Natural killer cell (primary cell): ENCODE results near the gene GNAI3. TPM values are rescaled to one million over a fixed set of nuclear protein-coding genes. Genes with fewer than 3 reads are reported as not detected.

Experiments
- ATAC-seq, 3 donors: fragments of 150-1000 bp in 2 of 3; fragments of 200-7000 bp in 1 of 3; cut with Tn5 transposase; 1 replicate in 1 of 3; 2 replicates in 2 of 3; pipeline ENCODE4 v1.10.0; 2021; ENCODE audit warnings: mild to moderate bottlenecking in 2 of 3, moderate library complexity in 2 of 3
- DNase-seq, 2 donors: peaks; one replicate each; pipeline versions ENCODE4 v3.0.0 to v3.0.0-alpha.2; 2013 to 2021; ENCODE audit warnings: mixed read lengths in 1 of 2
- H3K27ac ChIP-seq: one replicate; pipeline ENCODE4 v1.5.1; 2013; ENCODE audit warnings: mild to moderate bottlenecking, low read length
- H3K27me3 ChIP-seq: one replicate; pipeline ENCODE4 v1.6.1; 2013; ENCODE audit warnings: low read length; ENCODE audit not compliant: control insufficient read depth, insufficient read depth
- H3K36me3 ChIP-seq: one replicate; pipeline ENCODE4 v1.6.1; 2013; ENCODE audit warnings: low read length; ENCODE audit not compliant: control insufficient read depth, insufficient read depth
- H3K4me1 ChIP-seq: one replicate; pipeline ENCODE4 v1.6.1; 2013; ENCODE audit warnings: low read length; ENCODE audit not compliant: control insufficient read depth, insufficient read depth
- H3K4me3 ChIP-seq: one replicate; pipeline ENCODE4 v1.5.1; 2013; ENCODE audit warnings: low read length
- H3K9me3 ChIP-seq: one replicate; pipeline ENCODE4 v1.6.1; 2013; ENCODE audit warnings: low read length; ENCODE audit not compliant: control insufficient read depth, insufficient read depth
- H3K27ac Mint-ChIP-seq, 2 donors: one replicate each; pipeline ENCODE4 v1.8.0; 2022; ENCODE audit warnings: mild to moderate bottlenecking in 2 of 2, mixed read lengths in 2 of 2, moderate library complexity in 1 of 2
- H3K27me3 Mint-ChIP-seq, 2 donors: one replicate each; pipeline ENCODE4 v1.8.0; 2022; ENCODE audit warnings: low read depth in 2 of 2, mixed read lengths in 2 of 2
- H3K36me3 Mint-ChIP-seq: one replicate; pipeline ENCODE4 v1.8.0; 2022; ENCODE audit warnings: mixed read lengths
- H3K4me1 Mint-ChIP-seq, 2 donors: one replicate each; pipeline ENCODE4 v1.8.0; 2022; ENCODE audit warnings: mixed read lengths in 2 of 2
- H3K4me3 Mint-ChIP-seq: one replicate; pipeline ENCODE4 v1.8.0; 2022; ENCODE audit warnings: mild to moderate bottlenecking, moderate library complexity, mixed read lengths
- H3K9me3 Mint-ChIP-seq, 2 donors: one replicate each; pipeline ENCODE4 v1.8.0; 2022; ENCODE audit warnings: mixed read lengths in 2 of 2
- WGBS: methylation state at CpG from one replicate; pipeline ENCODE4 v1.1.7; 2013; ENCODE audit warnings: missing lambda C conversion rate; ENCODE audit not compliant: insufficient coverage; 5-methylcytosine and 5-hydroxymethylcytosine counted together
- intact Hi-C: fragments of 100-400 bp; cut with micrococcal nuclease; formaldehyde crosslinking; loops from one replicate; pipeline ENCODE4 v1.14.2; 2022
- total RNA-seq, 4 donors: library from RNA; stranded (reverse); fragments of 120-200 nt in 1 of 4; gene quantifications; one replicate each; pipeline versions ENCODE4 v1.2.3 to v1.2.4, GENCODE V29; 2013 to 2022
- TF ChIP-seq, protein P1 (sequence below): fragments of 200-600 bp; IDR thresholded peaks from one replicate; pipeline ENCODE4 v1.8.0; 2022; ENCODE audit warnings: antibody characterized with exemption

GNAI3 gene
- total RNA-seq, 3 donors from 2014 or later (not counting 1 experiment from before 2014, with no cell fraction given) = 6.1 to 7.6 (median 6.9) TPM

- no peaks in the 10 kb centered on the region for H3K36me3 ChIP-seq
- WGBS = 65% methylated on average over 3 of the region's 3 CpGs
- DNase-seq (no peak), ATAC-seq (no peak)
- intact Hi-C loops = no loop called here
- no peaks in the 10 kb centered on the region for H3K27me3 ChIP-seq
- no peaks in the 10 kb centered on the region for H3K36me3 Mint-ChIP-seq
- H3K4me3 ChIP-seq = no peak overlapping the region
- H3K27ac Mint-ChIP-seq = peak overlapping the region; percentile 6 to 10
- no peak overlapping the region for H3K4me3 Mint-ChIP-seq
- H3K27me3 Mint-ChIP-seq = peaks cover 0 to 2% of the 10 kb centered on the region in 2 donors
- peak overlapping the region; percentile 63 for H3K27ac ChIP-seq
- peaks cover 28% of the 10 kb centered on the region for H3K4me1 ChIP-seq
- no peaks in the 10 kb centered on the region for H3K9me3 ChIP-seq
- H3K9me3 Mint-ChIP-seq = no peaks in the 10 kb centered on the region
- TF ChIP-seq, protein P1, sequence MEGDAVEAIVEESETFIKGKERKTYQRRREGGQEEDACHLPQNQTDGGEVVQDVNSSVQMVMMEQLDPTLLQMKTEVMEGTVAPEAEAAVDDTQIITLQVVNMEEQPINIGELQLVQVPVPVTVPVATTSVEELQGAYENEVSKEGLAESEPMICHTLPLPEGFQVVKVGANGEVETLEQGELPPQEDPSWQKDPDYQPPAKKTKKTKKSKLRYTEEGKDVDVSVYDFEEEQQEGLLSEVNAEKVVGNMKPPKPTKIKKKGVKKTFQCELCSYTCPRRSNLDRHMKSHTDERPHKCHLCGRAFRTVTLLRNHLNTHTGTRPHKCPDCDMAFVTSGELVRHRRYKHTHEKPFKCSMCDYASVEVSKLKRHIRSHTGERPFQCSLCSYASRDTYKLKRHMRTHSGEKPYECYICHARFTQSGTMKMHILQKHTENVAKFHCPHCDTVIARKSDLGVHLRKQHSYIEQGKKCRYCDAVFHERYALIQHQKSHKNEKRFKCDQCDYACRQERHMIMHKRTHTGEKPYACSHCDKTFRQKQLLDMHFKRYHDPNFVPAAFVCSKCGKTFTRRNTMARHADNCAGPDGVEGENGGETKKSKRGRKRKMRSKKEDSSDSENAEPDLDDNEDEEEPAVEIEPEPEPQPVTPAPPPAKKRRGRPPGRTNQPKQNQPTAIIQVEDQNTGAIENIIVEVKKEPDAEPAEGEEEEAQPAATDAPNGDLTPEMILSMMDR = no peak
- peaks cover 21 to 31% of the 10 kb centered on the region in 2 donors for H3K4me1 Mint-ChIP-seq
Observed at GRCh38 chr1:109616391-109616790, 68.0 kb downstream of the GNAI3 start.

- no peaks in the 10 kb centered on the region for H3K36me3 Mint-ChIP-seq
- Histone ChIP-seq H3K9me3 (no peaks in the 10 kb centered on the region), H3K4me1 (peaks cover 38% of the 10 kb centered on the region), H3K27me3 (no peaks in the 10 kb centered on the region), H3K36me3 (no peaks in the 10 kb centered on the region), H3K27ac (no peak overlapping the region), H3K4me3 (no peak overlapping the region)
- WGBS = 100% methylated on average over 2 of the region's 3 CpGs
- H3K9me3 Mint-ChIP-seq = no peaks in the 10 kb centered on the region
- H3K4me1 Mint-ChIP-seq = peaks cover 30 to 40% of the 10 kb centered on the region in 2 donors
- peaks cover 0 to 2% of the 10 kb centered on the region in 2 donors for H3K27me3 Mint-ChIP-seq
- H3K27ac Mint-ChIP-seq = peak overlapping the region in 1 of 2 donors; percentile 10
- peak overlapping the region; percentile 9 for H3K4me3 Mint-ChIP-seq
- ATAC-seq = no peak
- TF ChIP-seq, protein P1 = no peak
- intact Hi-C loops = no loop called here
- peak in 1 of 2 donors; percentile 37 for DNase-seq
Observed at GRCh38 chr1:109617291-109617801, 68.9 kb downstream of the GNAI3 start.

DNA sequence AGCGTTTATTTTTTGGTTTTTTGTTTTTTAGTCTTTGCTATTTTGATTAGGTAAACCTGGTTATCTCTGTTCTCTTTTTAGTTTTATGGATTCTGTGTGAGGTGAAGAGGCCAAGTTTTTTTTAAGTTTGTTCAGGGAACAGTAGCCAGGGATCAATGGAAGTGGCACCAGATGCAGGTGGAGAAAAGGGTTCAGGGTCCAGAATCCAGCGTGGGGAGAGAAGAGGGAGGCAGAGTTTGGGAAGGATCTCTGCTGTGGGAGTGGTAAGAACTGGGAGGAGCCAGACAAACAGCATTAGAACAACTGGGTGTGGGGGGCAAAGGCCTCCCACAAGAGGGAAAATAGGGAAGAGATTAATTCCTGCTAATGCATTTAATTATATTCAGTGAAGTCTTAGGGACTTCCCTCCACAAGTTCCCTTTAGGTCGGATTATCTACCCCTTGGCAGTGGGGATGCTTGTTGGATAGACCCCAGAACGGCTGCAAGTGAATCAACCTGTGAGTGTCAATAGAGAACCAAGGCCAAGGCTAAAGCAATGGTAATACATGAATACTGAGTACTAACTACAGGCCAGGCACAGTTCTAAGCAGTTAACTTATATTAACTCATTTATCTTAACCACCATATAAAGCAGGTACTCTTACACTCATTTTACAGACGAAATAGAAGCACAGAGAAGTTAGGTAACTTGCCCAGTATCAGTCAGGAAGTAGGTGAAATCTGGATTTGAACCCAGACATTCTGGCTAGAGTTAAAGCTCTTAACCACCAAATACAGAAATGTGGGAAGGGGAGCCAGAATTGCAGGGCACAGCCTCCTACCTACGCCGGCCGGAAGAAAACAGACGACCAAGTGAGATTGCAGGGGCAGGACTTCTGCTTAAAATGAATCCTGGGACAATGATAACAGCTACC, 70.5 kb downstream of the GNAI3 start:
- Mint-ChIP-seq H3K36me3 (no peaks in the 10 kb centered on the region), H3K27ac (peak overlapping the region; percentile 93 to 99), H3K4me3 (peak overlapping the region; percentile 99), H3K27me3 (peaks cover 0 to 2% of the 10 kb centered on the region in 2 donors), H3K4me1 (peaks cover 38 to 53% of the 10 kb centered on the region in 2 donors), H3K9me3 (no peaks in the 10 kb centered on the region)
- WGBS = 31% methylated on average over 8 of the region's 9 CpGs
- no peak for DNase-seq
- Histone ChIP-seq H3K27me3 (no peaks in the 10 kb centered on the region), H3K4me3 (peak overlapping the region; percentile 76), H3K27ac (peak overlapping the region; percentile 80), H3K4me1 (peaks cover 54% of the 10 kb centered on the region), H3K9me3 (no peaks in the 10 kb centered on the region), H3K36me3 (no peaks in the 10 kb centered on the region)
- TF ChIP-seq, protein P1 = no peak
- ATAC-seq = no peak
- intact Hi-C loops = no loop called here
